HepG2 (cell line): Measurements from ENCODE around the gene ARHGAP10. TPM values are rescaled to one million over a fixed set of nuclear protein-coding genes. Genes with fewer than 3 reads are reported as not detected.

Experiments used
- ATAC-seq: fragments of 200-7000 bp; cut with Tn5 transposase; 3 replicates; pipeline ENCODE4 v1.9.1; 2020; ENCODE audit warnings: mild to moderate bottlenecking, moderate library complexity
- BruUV-seq: library from RNA; stranded (reverse); fragments of 400-500 nt; replicated peaks from 2 replicates; lab custom pipeline; 2021; lab: Mats Ljungman, UMichigan
- CTCF ChIA-PET: fragments of 300-600 bp; formaldehyde crosslinking; extraction: SDS; loops from one replicate; lab custom pipeline; 2021; ENCODE audit warnings: low total read pairs, inconsistent platforms, low intra/inter-chr PET ratio; lab: Yijun Ruan, JAX
- POLR2A ChIA-PET: fragments of 350-600 bp; sonication (Branson Sonifier 250); formaldehyde crosslinking; loops from one replicate; lab custom pipeline; 2020; ENCODE audit warnings: antibody characterized with exemption, inconsistent platforms; lab: Yijun Ruan, JAX
- DNase-seq: peaks from one replicate; pipeline ENCODE4 v3.0.0-alpha.2; 2015; ENCODE audit warnings: low spot score
- FAIRE-seq: peaks from 3 replicates; lab custom pipeline; 2011; peaks lifted over from hg19 to GRCh38; lab: Jason Lieb, UNC
- H2AFZ ChIP-seq: one replicate; pipeline ENCODE4 v1.6.1; 2011; ENCODE audit warnings: low read length, inconsistent platforms
- H3K27ac ChIP-seq: fragments of 300-600 bp; 3 replicates; pipeline ENCODE4 v1.8.0; 2011; ENCODE audit warnings: mixed run types, mild to moderate bottlenecking, mixed read lengths, low read length, inconsistent platforms; ENCODE audit not compliant: insufficient read depth; ENCODE audit errors: extremely low read length
- H3K27me3 ChIP-seq, 2 experiments: fragments of 200-600 bp in 1 of 2; 2 replicates in 1 of 2; 3 replicates in 1 of 2; pipeline versions ENCODE4 v1.6.0 to v1.8.0; 2011; ENCODE audit warnings: low read length in 2 of 2, mild to moderate bottlenecking in 2 of 2, moderate library complexity in 2 of 2, inconsistent platforms in 1 of 2; ENCODE audit not compliant: insufficient read depth in 2 of 2, control insufficient read depth in 1 of 2
- H3K36me3 ChIP-seq, 2 experiments: fragments of 200-600 bp in 1 of 2; replicated peaks in 1 of 2; 2 replicates in 1 of 2; 3 replicates in 1 of 2; pipeline versions ENCODE4 v1.5.1 to v1.8.0; 2011; ENCODE audit warnings: low read length in 2 of 2, inconsistent platforms in 1 of 2; ENCODE audit not compliant: insufficient read depth in 2 of 2, control insufficient read depth in 1 of 2
- H3K4me1 ChIP-seq: 2 replicates; pipeline ENCODE4 v1.5.1; 2012; ENCODE audit warnings: low read length, inconsistent platforms; ENCODE audit not compliant: insufficient read depth
- H3K4me2 ChIP-seq: 2 replicates; pipeline ENCODE4 v1.6.0; 2011; ENCODE audit warnings: low read depth, low read length, inconsistent platforms
- H3K4me3 ChIP-seq, 3 experiments: fragments of 200-600 bp in 1 of 3; sonication (generic), shearing (Covaris generic) in 1 of 3; replicated peaks in 1 of 3; 2 replicates each; pipeline ENCODE4 v1.5.1; 2011 to 2016; ENCODE audit warnings: low read length in 3 of 3, inconsistent platforms in 2 of 3, low read depth in 2 of 3, mild to moderate bottlenecking in 2 of 3, control low read depth in 1 of 3, mixed read lengths in 1 of 3; ENCODE audit not compliant: insufficient read depth in 1 of 3
- H3K79me2 ChIP-seq: one replicate; pipeline ENCODE4 v1.6.1; 2011; ENCODE audit warnings: low read length, inconsistent platforms; ENCODE audit not compliant: insufficient read depth
- H3K9ac ChIP-seq: 2 replicates; pipeline ENCODE4 v1.6.0; 2011; ENCODE audit warnings: mild to moderate bottlenecking, low read depth, low read length, inconsistent platforms; ENCODE audit not compliant: insufficient read depth
- H3K9me3 ChIP-seq: 2 replicates; pipeline ENCODE4 v1.5.1; 2012; ENCODE audit warnings: mild to moderate bottlenecking, low read length
- H4K20me1 ChIP-seq: 2 replicates; pipeline ENCODE4 v1.6.0; 2011; ENCODE audit warnings: inconsistent platforms, mild to moderate bottlenecking, low read length, moderate library complexity; ENCODE audit not compliant: insufficient read depth
- GMEB2 ChIP-seq: IDR thresholded peaks from 2 replicates; pipeline ENCODE4 v1.6.1; 2016; ENCODE audit warnings: missing biosample characterization, missing genetic modification reagents, low read depth
- JUNB ChIP-seq: sonication (generic); formaldehyde crosslinking; IDR thresholded peaks from 2 replicates; pipeline ENCODE4 v1.8.0; 2022; ENCODE audit warnings: missing genetic modification reagents, mild to moderate bottlenecking, borderline replicate concordance
- RBM39 ChIP-seq: fragments of 200-400 bp; formaldehyde crosslinking; IDR thresholded peaks from one replicate; pipeline ENCODE4 v1.6.1; 2018; ENCODE audit warnings: antibody characterized with exemption, mild to moderate bottlenecking, low read depth, low read length; ENCODE audit not compliant: poor library complexity, severe bottlenecking
- SETDB1 ChIP-seq: sonication (generic); formaldehyde crosslinking; IDR thresholded peaks from 2 replicates; pipeline ENCODE4 v1.5.1; 2020; ENCODE audit warnings: missing genetic modification reagents, mild to moderate bottlenecking, borderline replicate concordance
- TSC22D2 ChIP-seq: sonication (generic); formaldehyde crosslinking; IDR thresholded peaks from 2 replicates; pipeline ENCODE4 v1.5.1; 2020; ENCODE audit warnings: missing genetic modification reagents, mild to moderate bottlenecking, borderline replicate concordance
- ZNF160 ChIP-seq: sonication (generic); formaldehyde crosslinking; IDR thresholded peaks from 2 replicates; pipeline ENCODE4 v1.8.0; 2022; ENCODE audit warnings: mild to moderate bottlenecking, inconsistent platforms, missing genetic modification reagents
- ZNF432 ChIP-seq: sonication (generic); formaldehyde crosslinking; IDR thresholded peaks from 2 replicates; pipeline ENCODE4 v1.5.0; 2020; ENCODE audit warnings: missing genetic modification reagents, mild to moderate bottlenecking, borderline replicate concordance
- ZNF451 ChIP-seq: sonication (generic); formaldehyde crosslinking; IDR thresholded peaks from 2 replicates; pipeline ENCODE4 v1.5.0; 2020; ENCODE audit warnings: mild to moderate bottlenecking, missing genetic modification reagents
- ZNF501 ChIP-seq: sonication (generic); formaldehyde crosslinking; IDR thresholded peaks from 2 replicates; pipeline ENCODE4 v1.5.1; 2020; ENCODE audit warnings: mild to moderate bottlenecking, moderate library complexity, missing genetic modification reagents
- ZNF547 ChIP-seq: sonication (generic); formaldehyde crosslinking; IDR thresholded peaks from 2 replicates; pipeline ENCODE4 v1.5.1; 2020; ENCODE audit warnings: mild to moderate bottlenecking, missing genetic modification reagents
- WGBS: methylation state at CpG from one replicate; pipeline ENCODE4 v1.1.6; 2017; ENCODE audit warnings: low lambda C conversion rate; 5-methylcytosine and 5-hydroxymethylcytosine counted together
- in situ Hi-C: cut with HindIII; loops from 2 replicates; pipeline ENCODE4 v1.10.0; 2017; ENCODE audit warnings: low pct_unique_long_range_greater_than_20kb; ENCODE audit not compliant: extremely low pct_ligation_motif_present
- intact Hi-C: fragments of 100-400 bp; cut with micrococcal nuclease; formaldehyde crosslinking; loops from one replicate; pipeline ENCODE4 v1.10.0; 2022; ENCODE audit not compliant: unreplicated experiment
- polyA plus RNA-seq, 8 experiments: library from polyadenylated mRNA; depleted of rRNA in 3 of 8; stranded (reverse) in 7 of 8; unstranded in 1 of 8; fragments of >200 nt; fragmentation: Illumina TruSeq in 4 of 8; extraction: Trizol in 4 of 8; gene quantifications; 2 replicates each; pipeline versions ENCODE4 v1.2.1 to v1.2.3, GENCODE V29; 2011 to 2016; ENCODE audit warnings: low read depth in 4 of 8, missing spikeins in 1 of 8, mixed read lengths in 1 of 8; ENCODE audit not compliant: insufficient read depth in 1 of 8
- total RNA-seq, 5 experiments: library from RNA; depleted of rRNA; stranded (reverse); fragments of >200 nt; fragmentation: Illumina TruSeq; extraction: Trizol; gene quantifications; 2 replicates each; pipeline ENCODE4 v1.2.3, GENCODE V29; 2016; ENCODE audit warnings: low read depth in 1 of 5
- TF ChIP-seq, protein P1 (sequence below): sonication (generic); formaldehyde crosslinking; IDR thresholded peaks from 2 replicates; pipeline ENCODE4 v1.4.0; 2020; ENCODE audit warnings: missing genetic modification reagents

ARHGAP10 gene
- total and polyA plus RNA-seq, 2 of the 13 experiments (the other 11 are each of a cell fraction or from before 2014, with no cell fraction given), result 0.45 to 1.6 TPM

DNA sequence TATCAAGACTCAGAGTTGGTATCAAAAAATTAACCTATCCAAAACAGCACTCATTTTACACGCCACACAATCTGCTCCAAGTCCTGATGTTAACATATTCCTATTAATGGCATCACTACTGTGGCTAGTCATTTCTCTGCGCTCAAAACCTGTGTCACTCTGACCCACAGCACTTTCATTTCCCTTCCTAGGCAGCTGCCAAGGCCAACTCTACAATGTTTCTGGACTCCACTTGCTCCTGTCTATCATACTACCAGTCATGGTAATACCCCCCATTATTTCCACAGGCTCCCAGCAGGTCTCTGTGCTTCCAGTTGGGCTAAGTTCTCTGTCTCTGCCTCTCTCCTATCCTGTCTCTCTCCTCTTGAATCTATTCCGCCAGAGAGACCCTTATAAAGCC is 386.7 kb downstream of the ARHGAP10 start:
- TF ChIP-seq TSC22D2, result no peak
- no peak for TF ChIP-seq SETDB1 (CRISPR knock-in tag)
- Histone ChIP-seq H3K4me2 (no peak overlapping the region), H3K9me3 (peaks cover 7% of the 10 kb centered on the region), H4K20me1 (no peaks in the 10 kb centered on the region), H3K9ac (no peak overlapping the region), H3K27ac (no peak overlapping the region), H3K4me3 (no peak overlapping the region), H3K27me3 (no peaks in the 10 kb centered on the region), H3K4me1 (no peaks in the 10 kb centered on the region), H2AFZ (no peak overlapping the region), H3K36me3 (no peaks in the 10 kb centered on the region), H3K79me2 (no peaks in the 10 kb centered on the region)
- no peak for FAIRE-seq
- DNase-seq, result no peak
- in situ Hi-C loops (no loop called here), intact Hi-C loops (no loop called here)
- ChIA-PET POLR2A (no interaction called here), CTCF (no interaction called here)
- WGBS, result 13% methylated on average over 3 of the region's 3 CpGs
- no peak for ATAC-seq
- BruUV-seq, result no TSS peak

- Histone ChIP-seq H3K9me3 (peaks cover 17% of the 10 kb centered on the region), H3K4me2 (no peak overlapping the region), H3K9ac (no peak overlapping the region), H3K4me1 (no peaks in the 10 kb centered on the region), H3K4me3 (no peak overlapping the region), H3K27ac (no peak overlapping the region), H3K36me3 (no peaks in the 10 kb centered on the region), H3K79me2 (no peaks in the 10 kb centered on the region), H4K20me1 (no peaks in the 10 kb centered on the region), H3K27me3 (no peaks in the 10 kb centered on the region), H2AFZ (no peak overlapping the region)
- in situ Hi-C loops (no loop called here), intact Hi-C loops (no loop called here)
- BruUV-seq, result no TSS peak
- no peak for ATAC-seq
- ChIA-PET CTCF (no interaction called here), POLR2A (no interaction called here)
- TF ChIP-seq RBM39 (no peak), ZNF451 (CRISPR knock-in tag) (no peak), JUNB (CRISPR knock-in tag) (no peak), GMEB2 (CRISPR knock-in tag) (no peak), ZNF160 (CRISPR knock-in tag) (no peak), ZNF547 (CRISPR knock-in tag) (no peak), ZNF432 (CRISPR knock-in tag) (no peak), ZNF501 (CRISPR knock-in tag) (no peak)
- TF ChIP-seq, protein P1, sequence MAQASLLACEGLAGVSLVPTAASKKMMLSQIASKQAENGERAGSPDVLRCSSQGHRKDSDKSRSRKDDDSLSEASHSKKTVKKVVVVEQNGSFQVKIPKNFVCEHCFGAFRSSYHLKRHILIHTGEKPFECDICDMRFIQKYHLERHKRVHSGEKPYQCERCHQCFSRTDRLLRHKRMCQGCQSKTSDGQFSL (CRISPR knock-in tag), result no peak
- FAIRE-seq, result no peak
- DNase-seq, result no peak
- 0% methylated on average over 3 of the region's 3 CpGs for WGBS
Observed at GRCh38 chr4:148120216-148120615, 388.3 kb downstream of the ARHGAP10 start.
